ENCODE measurements around the gene IP6K3.

The IP6K3 gene

DNA sequence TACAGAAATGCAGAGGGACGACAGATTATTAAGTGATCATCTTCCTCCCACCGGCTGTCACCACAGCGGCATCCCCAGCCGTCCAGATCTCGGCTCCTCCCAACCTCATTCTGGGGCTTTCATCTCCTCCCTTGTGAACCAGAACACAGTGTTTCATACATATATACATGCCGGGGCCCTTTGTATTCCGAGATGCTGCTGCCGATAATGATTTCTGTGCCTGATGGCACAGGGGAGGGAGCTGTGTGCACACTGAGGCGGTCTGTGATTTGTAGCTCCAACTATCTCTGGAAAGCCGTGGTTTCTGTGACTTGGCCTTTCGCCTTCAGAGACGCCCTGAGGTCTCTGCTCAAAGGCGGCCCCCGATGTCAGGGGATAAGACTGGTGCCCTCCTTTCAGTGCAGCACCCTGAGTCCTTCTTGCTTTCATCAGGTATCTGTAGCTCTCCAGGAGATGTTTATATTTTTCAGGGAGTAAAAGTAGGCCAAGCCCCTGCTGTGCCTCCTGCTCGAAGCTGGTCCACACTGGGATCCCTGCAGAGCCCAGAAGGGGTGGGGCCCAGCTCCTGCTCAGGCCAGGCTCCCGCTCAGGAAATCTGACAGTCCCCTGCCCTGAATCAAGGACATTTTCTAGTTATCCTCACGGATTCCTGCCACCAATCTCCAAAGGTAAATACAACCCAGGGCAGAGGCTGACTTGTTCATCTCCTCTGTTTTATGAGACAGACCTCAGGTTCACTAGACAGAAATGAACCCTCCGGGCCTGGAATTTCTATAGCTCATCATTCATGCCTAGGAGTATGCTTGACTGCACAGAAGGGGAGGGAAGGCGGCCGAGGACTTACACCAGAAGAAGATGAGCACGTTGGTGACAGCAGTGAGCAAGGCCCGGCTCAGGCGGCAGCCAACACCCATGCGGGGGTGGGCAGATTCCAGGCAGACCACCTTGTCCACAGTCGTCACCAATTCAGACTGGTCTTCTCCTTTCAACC is 31.0 kb upstream of the IP6K3 start:
- no peak for DNase-seq

GRCh38 chr6:33776764-33777163 is 30.1 kb upstream of the IP6K3 start:
- no peak for DNase-seq

GRCh38 chr6:33776186-33776585 is 29.5 kb upstream of the IP6K3 start:
- DNase-seq, result no peak

DNA sequence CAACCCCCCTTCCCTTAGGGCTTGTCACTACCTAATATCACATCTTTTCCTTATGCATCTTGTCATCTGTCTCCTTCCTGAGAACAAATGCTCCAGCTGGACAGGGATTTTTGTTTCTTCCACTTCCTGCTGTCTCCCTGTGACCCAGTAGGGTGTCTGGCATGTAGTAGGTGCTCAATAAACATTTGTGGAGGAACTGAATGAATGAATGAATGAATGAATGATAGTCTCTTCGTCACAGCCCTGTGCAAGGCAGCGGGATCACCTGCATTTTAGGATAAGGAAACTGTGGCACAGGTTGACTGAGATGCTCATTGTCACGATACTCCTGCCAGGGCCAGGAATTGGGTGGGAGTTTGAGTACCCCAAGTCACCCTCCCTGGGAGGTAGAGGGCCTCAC is 28.1 kb upstream of the IP6K3 start:
- no peak for DNase-seq

GRCh38 chr6:33772902-33773472 is 26.3 kb upstream of the IP6K3 start:
- DNase-seq, result no peak

GRCh38 chr6:33772082-33772830 is 25.6 kb upstream of the IP6K3 start:
- DNase-seq, result no peak

DNA sequence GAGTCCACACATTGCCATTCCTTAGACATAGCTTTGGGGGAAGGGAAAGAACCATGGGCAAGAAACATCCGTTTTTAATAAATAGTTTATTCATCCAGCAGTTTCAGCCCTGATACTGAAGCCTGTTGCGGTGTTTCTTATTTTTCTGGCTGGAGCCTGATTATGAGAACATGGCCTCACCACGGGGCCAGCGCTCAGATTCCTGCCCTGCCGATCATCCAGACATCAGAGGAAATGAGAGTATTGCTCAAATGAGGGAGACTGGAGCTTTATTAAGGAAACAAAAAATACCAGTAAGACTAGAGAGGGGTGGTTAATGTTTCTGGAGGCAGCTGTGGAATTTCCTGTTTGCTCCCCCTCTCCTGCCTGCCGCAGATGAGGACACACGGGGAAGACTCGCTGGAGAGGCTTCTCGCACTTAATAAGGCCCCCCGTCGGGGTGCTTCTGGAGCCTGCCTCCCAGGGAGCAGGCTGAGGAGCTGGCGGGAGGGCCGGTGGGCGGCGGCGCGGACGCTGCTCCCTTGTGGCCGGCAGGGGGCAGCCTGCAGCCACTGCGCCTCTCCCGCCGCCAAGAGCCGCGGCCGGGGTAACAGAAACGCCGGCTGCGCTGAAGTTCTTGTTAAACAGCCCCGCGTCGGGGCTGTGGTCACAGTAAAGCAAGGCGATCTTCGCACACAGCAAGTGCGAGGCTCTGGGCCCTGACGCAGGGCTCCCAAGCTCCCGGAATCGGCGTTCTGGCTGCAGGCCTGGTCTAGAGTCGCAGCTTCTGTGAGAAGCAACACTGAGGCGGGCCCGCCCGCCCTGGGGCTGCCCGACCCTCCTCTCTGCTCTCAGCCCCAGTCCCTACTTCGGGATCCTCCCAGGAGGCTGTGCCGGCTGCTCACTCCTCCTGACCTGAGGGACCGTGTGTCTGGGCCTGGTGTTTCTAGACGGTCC is 24.7 kb upstream of the IP6K3 start:
- DNase-seq, result peak; percentile 52

DNA sequence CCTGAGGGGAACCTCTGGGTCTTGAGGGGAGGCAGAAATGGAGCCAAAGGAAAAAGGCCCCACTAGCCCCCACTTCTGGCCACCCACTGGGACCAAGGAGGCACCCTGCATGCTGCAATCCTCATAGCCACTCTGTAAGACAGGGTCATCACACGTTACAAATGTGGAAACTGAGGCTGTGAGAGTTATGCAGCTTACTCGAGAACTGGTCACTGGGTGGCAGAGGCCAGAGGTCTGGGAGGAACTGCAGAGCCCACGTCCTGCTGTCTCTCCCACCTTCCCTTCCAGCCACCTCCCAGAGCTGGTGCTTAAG is 24.1 kb upstream of the IP6K3 start:
- DNase-seq, result no peak

DNA sequence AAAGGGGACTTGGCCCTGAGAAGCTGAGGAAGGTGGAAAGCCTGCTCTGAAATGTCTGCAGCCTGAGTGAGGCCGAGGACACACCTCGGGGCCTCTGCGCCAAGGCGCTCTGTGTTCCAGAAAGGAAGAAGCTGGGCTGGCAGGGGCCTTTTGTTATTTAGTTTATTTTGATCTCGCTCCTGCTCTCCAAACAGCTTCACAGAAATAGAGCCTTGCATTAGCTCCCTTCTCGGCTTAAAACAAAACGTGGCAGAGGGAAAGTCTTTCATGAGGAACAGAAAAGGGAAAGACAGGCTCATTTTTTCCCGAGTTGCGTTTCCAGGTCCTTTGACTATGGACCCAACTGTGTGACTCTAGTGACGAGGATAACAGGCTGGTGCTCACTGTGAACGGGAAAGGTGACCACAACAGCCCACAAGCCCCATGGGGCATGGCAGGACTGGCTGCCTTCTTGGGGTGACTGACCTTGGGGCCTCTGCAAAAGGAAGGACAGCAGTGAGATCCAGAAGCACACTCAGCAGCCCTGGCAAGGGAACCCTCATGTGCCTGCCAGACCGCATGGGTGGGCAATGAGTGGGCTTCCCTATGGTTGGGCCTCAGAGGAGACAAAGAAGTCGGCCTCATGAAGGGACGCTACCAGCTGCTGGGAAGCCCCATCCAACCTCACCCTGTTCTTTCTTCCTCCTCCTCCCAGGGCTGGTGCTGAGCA is 23.6 kb upstream of the IP6K3 start:
- no peak for DNase-seq

DNA sequence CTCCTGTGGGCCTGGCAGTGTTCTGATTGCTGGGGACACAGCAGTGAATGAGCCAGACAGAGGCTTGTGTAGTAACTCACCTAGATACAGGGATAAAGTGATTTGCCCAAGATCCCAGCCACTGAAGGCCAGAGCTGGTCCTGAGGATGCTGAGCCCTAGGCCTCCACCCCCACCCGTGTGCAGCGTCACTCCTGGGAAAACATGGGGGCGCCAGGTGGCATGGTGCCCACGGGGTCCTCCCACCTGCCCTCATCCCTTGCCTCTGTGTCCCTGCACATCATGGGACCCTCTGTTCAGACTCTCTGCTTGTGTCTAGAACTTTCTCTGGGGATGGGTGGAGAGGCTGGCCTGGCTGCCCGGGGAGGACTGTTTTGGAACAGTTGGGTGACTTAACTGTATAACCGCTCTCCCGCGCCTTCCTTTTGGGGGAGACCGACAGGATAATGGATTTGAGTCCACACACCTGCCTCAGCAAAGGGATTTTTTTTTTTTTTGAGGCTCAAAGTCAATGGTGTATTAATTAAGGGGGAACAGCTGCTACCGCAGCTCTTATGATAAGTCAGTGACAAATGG is 22.6 kb upstream of the IP6K3 start:
- DNase-seq, result no peak

GRCh38 chr6:33768644-33769120 is 22.0 kb upstream of the IP6K3 start:
- peak; percentile 48 for DNase-seq

- DNase-seq, result no peak
Measured at GRCh38 chr6:33766921-33767907, 20.5 kb upstream of the IP6K3 start.

DNA sequence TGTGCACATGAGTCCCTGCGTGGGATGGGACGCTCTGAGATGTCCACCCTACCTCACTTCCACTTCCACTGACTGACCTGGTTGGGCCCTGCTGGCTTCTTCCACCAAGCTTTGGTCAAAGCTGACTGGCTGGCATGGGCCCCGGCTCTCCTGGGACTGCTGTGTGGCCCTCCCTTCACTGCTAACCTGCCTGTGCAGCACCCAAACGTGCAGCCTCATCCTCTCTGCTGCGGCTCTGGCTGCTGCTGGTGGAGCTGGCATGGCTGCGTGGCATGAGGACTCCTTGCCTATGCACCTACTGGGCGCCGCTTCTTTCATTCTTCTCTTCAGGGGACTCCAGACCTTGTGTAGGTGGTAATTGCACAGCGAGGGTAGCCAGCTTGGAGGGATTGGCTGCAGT is 18.7 kb upstream of the IP6K3 start:
- DNase-seq, result no peak

GRCh38 chr6:33764036-33764435 is 17.3 kb upstream of the IP6K3 start:
- no peak for DNase-seq

- no peak for DNase-seq
Measured at GRCh38 chr6:33763483-33763882, 16.8 kb upstream of the IP6K3 start.

DNA sequence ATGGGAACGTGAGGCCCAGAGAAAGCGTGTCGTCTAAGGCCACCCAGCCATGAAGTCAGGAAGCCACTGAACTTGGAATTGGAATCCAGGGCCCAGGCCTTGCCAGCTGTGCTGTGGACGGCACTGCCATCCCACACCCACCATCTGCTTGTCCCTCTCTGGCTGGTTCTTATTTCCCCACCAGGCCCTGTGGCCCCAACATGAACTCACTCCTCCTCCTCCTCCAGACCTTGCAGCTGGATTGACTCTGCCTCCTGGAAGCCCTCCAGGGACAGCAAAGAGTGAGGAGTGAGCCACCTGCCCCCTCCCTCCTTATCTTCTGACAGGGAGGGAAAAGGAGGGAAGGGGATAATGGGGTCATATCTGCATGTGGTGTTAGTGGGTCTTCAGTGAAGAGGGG is 16.0 kb upstream of the IP6K3 start:
- DNase-seq, result no peak

- DNase-seq, result no peak
Measured at GRCh38 chr6:33761922-33762629, 15.4 kb upstream of the IP6K3 start.

GRCh38 chr6:33761581-33761921 is 14.8 kb upstream of the IP6K3 start:
- no peak for DNase-seq

DNA sequence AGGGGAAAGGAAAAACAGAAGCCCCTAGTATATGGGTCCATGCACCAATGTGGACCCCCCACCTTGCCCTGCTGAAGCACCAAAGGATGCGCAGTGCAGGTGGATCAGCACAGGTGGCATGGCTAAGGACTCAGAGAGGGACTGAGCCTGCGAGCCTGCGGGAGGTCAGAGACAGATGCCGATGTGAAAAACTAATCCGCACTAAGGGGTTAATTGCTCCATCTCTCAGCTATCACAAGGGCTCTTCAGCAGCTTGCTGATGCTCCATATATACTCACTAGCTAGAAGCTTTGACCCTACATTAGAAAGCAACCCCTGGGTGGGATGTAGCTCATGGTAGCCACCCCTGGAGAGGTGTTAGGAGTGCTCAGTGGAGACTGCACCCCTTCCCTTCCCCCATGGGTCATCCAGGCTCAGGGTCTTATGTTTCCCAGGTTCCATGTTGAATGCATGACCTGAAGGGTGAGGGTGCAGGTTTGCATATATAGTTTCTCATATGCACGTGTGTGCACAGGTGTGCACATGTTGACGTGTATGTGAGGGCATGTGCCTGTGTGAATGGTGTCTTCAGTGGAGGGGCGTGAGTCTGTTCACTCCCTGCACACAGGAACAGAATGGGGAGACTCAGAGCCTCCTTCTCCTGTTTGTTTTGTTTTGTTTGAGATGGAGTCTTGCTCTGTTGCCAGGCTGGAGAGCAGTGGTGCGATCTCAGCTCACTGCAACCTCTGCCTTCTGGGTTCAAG is 13.4 kb upstream of the IP6K3 start:
- no peak for DNase-seq
